HCT116 (cell line): Measurements from ENCODE around the gene MBNL2.

ENCODE experiments used
- CBX3 ChIP-seq: IDR thresholded peaks from 2 replicates; pipeline ENCODE4 v1.6.1; 2012; ENCODE audit warnings: low read depth
- CEBPB ChIP-seq: IDR thresholded peaks from 2 replicates; pipeline ENCODE4 v1.6.1; 2012; ENCODE audit warnings: low read depth
- EZH2 ChIP-seq: fragments of 200-600 bp; sonication (generic); IDR thresholded peaks from 2 replicates; pipeline ENCODE4 v1.6.1; 2017; ENCODE audit warnings: antibody characterized with exemption, mixed run types
- EZH2phosphoT487 ChIP-seq: fragments of 200-600 bp; IDR thresholded peaks from 2 replicates; pipeline ENCODE4 v1.6.1; 2018; ENCODE audit warnings: antibody characterized with exemption, borderline replicate concordance
- JUND ChIP-seq: IDR thresholded peaks from 2 replicates; pipeline ENCODE4 v1.6.1; 2012
- POLR2A ChIP-seq: IDR thresholded peaks from 2 replicates; pipeline ENCODE4 v1.7.0; 2011; ENCODE audit warnings: borderline replicate concordance; ENCODE audit not compliant: insufficient read depth, insufficient read length; ENCODE audit errors: extremely low read depth
- POLR2AphosphoS5 ChIP-seq: IDR thresholded peaks from 2 replicates; pipeline ENCODE4 v1.6.1; 2011; ENCODE audit warnings: mild to moderate bottlenecking, low read depth, low read length, moderate library complexity
- REST ChIP-seq: IDR thresholded peaks from 2 replicates; pipeline ENCODE4 v1.6.1; 2012; ENCODE audit warnings: low read depth
- SP1 ChIP-seq: IDR thresholded peaks from 2 replicates; pipeline ENCODE4 v1.6.1; 2012; ENCODE audit warnings: low read depth
- SRF ChIP-seq: IDR thresholded peaks from 2 replicates; pipeline ENCODE4 v1.6.1; 2012; ENCODE audit warnings: low read depth
- TF ChIP-seq, protein P1 (sequence below), 3 experiments: fragments of 200-600 bp in 1 of 3; sonication (generic) in 1 of 3; IDR thresholded peaks in 2 of 3; conservative IDR thresholded peaks in 1 of 3; 2 replicates each; pipeline ENCODE4 v1.5.1; 2012 to 2017; ENCODE audit warnings: low read depth in 2 of 3, low read length in 2 of 3, antibody characterized with exemption in 1 of 3, borderline replicate concordance in 1 of 3, control low read depth in 1 of 3, mild to moderate bottlenecking in 1 of 3, mixed read lengths in 1 of 3, mixed run types in 1 of 3, moderate library complexity in 1 of 3; ENCODE audit not compliant: insufficient read depth in 1 of 3

DNA sequence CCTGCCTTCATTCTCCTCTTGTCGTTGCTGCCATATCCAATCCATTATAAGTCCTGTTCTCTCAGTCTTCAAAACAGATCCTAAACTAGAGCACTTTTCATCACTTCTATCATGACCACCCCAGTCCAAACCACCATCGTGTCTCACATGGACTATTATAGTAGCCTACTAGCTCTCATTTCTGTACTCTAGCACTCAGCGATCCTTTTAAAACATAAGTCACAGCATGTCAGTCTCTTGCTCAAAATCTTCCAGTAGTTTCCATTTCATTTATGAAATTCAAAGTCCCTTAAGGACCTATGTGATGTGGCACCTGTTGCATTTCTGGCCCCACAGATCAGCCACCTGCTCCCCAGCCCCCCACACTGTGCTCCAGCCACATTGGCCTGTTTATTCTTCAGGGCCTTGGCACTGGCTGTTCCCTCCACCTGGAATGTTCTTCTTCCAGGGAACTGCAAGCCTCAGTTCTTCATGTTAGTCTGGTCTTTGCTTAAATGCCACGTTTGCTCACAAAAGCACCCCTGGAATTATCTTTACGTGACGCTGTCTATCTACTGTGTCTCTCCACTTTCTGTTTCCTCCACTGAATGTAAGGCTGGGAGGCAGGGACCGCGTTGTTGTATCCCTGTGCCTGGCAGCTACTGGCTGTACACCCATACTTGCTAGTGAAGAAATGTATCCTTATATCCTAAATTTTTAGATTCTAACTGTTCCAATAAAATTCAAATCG, 64.3 kb downstream of the MBNL2 start:
- TF ChIP-seq, protein P1, sequence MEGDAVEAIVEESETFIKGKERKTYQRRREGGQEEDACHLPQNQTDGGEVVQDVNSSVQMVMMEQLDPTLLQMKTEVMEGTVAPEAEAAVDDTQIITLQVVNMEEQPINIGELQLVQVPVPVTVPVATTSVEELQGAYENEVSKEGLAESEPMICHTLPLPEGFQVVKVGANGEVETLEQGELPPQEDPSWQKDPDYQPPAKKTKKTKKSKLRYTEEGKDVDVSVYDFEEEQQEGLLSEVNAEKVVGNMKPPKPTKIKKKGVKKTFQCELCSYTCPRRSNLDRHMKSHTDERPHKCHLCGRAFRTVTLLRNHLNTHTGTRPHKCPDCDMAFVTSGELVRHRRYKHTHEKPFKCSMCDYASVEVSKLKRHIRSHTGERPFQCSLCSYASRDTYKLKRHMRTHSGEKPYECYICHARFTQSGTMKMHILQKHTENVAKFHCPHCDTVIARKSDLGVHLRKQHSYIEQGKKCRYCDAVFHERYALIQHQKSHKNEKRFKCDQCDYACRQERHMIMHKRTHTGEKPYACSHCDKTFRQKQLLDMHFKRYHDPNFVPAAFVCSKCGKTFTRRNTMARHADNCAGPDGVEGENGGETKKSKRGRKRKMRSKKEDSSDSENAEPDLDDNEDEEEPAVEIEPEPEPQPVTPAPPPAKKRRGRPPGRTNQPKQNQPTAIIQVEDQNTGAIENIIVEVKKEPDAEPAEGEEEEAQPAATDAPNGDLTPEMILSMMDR (IDR thresholded peaks at IDR 0.05 in 2 of 3, conservative IDR thresholded peaks at IDR 0.05 in 1 of 3; ENCODE audit: borderline replicate concordance in 1 of 3, insufficient read depth in 1 of 3, low read depth in 2 of 3, low read length in 2 of 3): no peak
- TF ChIP-seq EZH2 (no peak), CBX3 (no peak), POLR2A (no peak), REST (no peak), JUND (no peak), SP1 (no peak), POLR2AphosphoS5 (no peak), CEBPB (no peak), EZH2phosphoT487 (no peak), SRF (no peak)
